Measurements from ENCODE around the gene MSX1.

MSX1 gene

GRCh38 chr4:4841156-4841555 is 18.3 kb upstream of the MSX1 start:
- no peak for DNase-seq (ENCODE audit: low spot score)

GRCh38 chr4:4842476-4843441 is 16.7 kb upstream of the MSX1 start:
- no peak for DNase-seq (ENCODE audit: low spot score)

- no peak for DNase-seq (ENCODE audit: low spot score)
These were observed 15.7 kb upstream of the MSX1 start for GRCh38 chr4:4843635-4844291.

- DNase-seq (ENCODE audit: low spot score), result no peak
These were observed 14.4 kb upstream of the MSX1 start for GRCh38 chr4:4845027-4845426.

- DNase-seq (ENCODE audit: low spot score), result no peak
These were observed 12.5 kb upstream of the MSX1 start for GRCh38 chr4:4847011-4847410.

GRCh38 chr4:4848540-4848939 is 10.9 kb upstream of the MSX1 start:
- no peak for DNase-seq (ENCODE audit: low spot score)

GRCh38 chr4:4849106-4849505 is 10.4 kb upstream of the MSX1 start:
- no peak for DNase-seq (ENCODE audit: low spot score)

GRCh38 chr4:4849524-4850193 is 9.8 kb upstream of the MSX1 start:
- no peak for DNase-seq (ENCODE audit: low spot score)

GRCh38 chr4:4851081-4851480 is 8.4 kb upstream of the MSX1 start:
- DNase-seq (ENCODE audit: low spot score), result no peak

- no peak for DNase-seq (ENCODE audit: low spot score)
These were observed 7.6 kb upstream of the MSX1 start for GRCh38 chr4:4851906-4852305.

- no peak for DNase-seq (ENCODE audit: low spot score)
These were observed 6.7 kb upstream of the MSX1 start for GRCh38 chr4:4852591-4853362.

- DNase-seq (ENCODE audit: low spot score), result no peak
These were observed 6.1 kb upstream of the MSX1 start for GRCh38 chr4:4853371-4853823.

GRCh38 chr4:4853921-4854648 is 5.4 kb upstream of the MSX1 start:
- DNase-seq (ENCODE audit: low spot score), result no peak

GRCh38 chr4:4854649-4855295 is 4.7 kb upstream of the MSX1 start:
- no peak for DNase-seq (ENCODE audit: low spot score)

- DNase-seq (ENCODE audit: low spot score), result no peak
These were observed 4.0 kb upstream of the MSX1 start for GRCh38 chr4:4855301-4856070.

GRCh38 chr4:4856071-4857000 is 3.1 kb upstream of the MSX1 start:
- no peak for DNase-seq (ENCODE audit: low spot score)

GRCh38 chr4:4857001-4857808 is 2.3 kb upstream of the MSX1 start:
- no peak for DNase-seq (ENCODE audit: low spot score)

Measured in NAMALWA (cell line).